Tibial nerve (tissue), 4 donors: Measurements from ENCODE around the gene AGBL1. TPM values are rescaled to one million over a fixed set of nuclear protein-coding genes. Genes with fewer than 3 reads are reported as not detected.

Experiments
- DNase-seq, 2 donors: peaks; one replicate each; pipeline ENCODE4 v3.0.0-alpha.2; 2019; ENCODE audit warnings: low spot score in 2 of 2
- H3K27ac ChIP-seq, 4 donors: fragments of 200-600 bp; sonication (generic) in 3 of 4; one replicate each; pipeline ENCODE4 v1.5.1; 2017 to 2019; ENCODE audit warnings: mild to moderate bottlenecking in 1 of 4
- H3K27me3 ChIP-seq, 2 donors: fragments of 200-600 bp; sonication (generic) in 1 of 2; one replicate each; pipeline versions ENCODE4 v1.5.1 to v1.6.0; 2017 to 2019
- H3K36me3 ChIP-seq, 3 donors: fragments of 200-600 bp; sonication (generic); one replicate each; pipeline ENCODE4 v1.5.1; 2018 to 2019
- H3K4me1 ChIP-seq, 4 donors: fragments of 200-600 bp; sonication (generic) in 3 of 4; one replicate each; pipeline ENCODE4 v1.5.1; 2017 to 2019
- H3K4me3 ChIP-seq, 4 donors: fragments of 200-600 bp; sonication (generic) in 3 of 4; one replicate each; pipeline ENCODE4 v1.5.1; 2017 to 2019; ENCODE audit warnings: mild to moderate bottlenecking in 1 of 4, moderate library complexity in 1 of 4
- H3K9me3 ChIP-seq, 4 donors: fragments of 200-600 bp; sonication (generic) in 3 of 4; one replicate each; pipeline ENCODE4 v1.5.1; 2017 to 2019
- EP300 ChIP-seq, 2 donors: sonication (generic); formaldehyde crosslinking; IDR thresholded peaks; one replicate each; pipeline ENCODE4 v1.6.1; 2017; ENCODE audit warnings: antibody characterized with exemption in 2 of 2, mild to moderate bottlenecking in 1 of 2
- POLR2A ChIP-seq, 2 donors: fragments of 450-650 bp; IDR thresholded peaks; one replicate each; pipeline ENCODE4 v1.6.1; 2017; ENCODE audit warnings: antibody characterized with exemption in 2 of 2, mild to moderate bottlenecking in 2 of 2, moderate library complexity in 2 of 2
- WGBS, 2 donors: methylation state at CpG; one replicate each; pipeline ENCODE4 v1.1.5; 2018; 5-methylcytosine and 5-hydroxymethylcytosine counted together
- total RNA-seq, 4 donors: library from RNA; depleted of rRNA; stranded (reverse); fragments of >200 nt; gene quantifications; one replicate each; pipeline ENCODE4 v1.1.0, GENCODE V29; 2016
- TF ChIP-seq, protein P1 (sequence below), 5 experiments: fragments of 200-600 bp in 3 of 5; fragments of 450-650 bp in 2 of 5; sonication (generic) in 3 of 5; IDR thresholded peaks; one replicate each; pipeline ENCODE4 v1.5.1; 2016 to 2019; ENCODE audit warnings: antibody characterized with exemption in 5 of 5, mild to moderate bottlenecking in 3 of 5, moderate library complexity in 2 of 5

AGBL1 gene
- total RNA-seq, 4 donors from 2014 or later: under 0.01 to 1.2 (median 0.21) TPM; not detected in 1

DNA sequence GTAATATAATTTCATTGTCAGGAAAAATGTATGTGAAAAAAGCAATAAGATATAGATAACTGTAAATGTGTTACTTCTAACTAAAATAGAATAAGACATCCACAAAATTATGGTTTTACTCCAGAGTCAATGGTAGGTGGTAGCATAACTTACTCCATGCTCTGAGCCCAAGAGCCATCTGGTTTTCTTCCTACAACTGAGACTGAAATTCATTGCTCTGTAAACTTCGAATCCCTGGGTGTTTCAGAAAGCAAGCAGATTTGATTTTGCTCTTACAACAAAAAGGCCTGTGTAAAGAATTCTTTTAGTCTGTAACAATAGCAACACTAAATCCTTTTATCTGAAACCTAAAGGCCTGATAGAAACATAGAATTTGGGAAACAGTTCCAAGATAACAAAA is 805.9 kb downstream of the AGBL1 start:
- Histone ChIP-seq H3K27ac (no peak overlapping the region), H3K27me3 (no peaks in the 10 kb centered on the region), H3K9me3 (no peaks in the 10 kb centered on the region), H3K4me3 (no peak overlapping the region), H3K4me1 (no peaks in the 10 kb centered on the region), H3K36me3 (no peaks in the 10 kb centered on the region)
- TF ChIP-seq, protein P1, sequence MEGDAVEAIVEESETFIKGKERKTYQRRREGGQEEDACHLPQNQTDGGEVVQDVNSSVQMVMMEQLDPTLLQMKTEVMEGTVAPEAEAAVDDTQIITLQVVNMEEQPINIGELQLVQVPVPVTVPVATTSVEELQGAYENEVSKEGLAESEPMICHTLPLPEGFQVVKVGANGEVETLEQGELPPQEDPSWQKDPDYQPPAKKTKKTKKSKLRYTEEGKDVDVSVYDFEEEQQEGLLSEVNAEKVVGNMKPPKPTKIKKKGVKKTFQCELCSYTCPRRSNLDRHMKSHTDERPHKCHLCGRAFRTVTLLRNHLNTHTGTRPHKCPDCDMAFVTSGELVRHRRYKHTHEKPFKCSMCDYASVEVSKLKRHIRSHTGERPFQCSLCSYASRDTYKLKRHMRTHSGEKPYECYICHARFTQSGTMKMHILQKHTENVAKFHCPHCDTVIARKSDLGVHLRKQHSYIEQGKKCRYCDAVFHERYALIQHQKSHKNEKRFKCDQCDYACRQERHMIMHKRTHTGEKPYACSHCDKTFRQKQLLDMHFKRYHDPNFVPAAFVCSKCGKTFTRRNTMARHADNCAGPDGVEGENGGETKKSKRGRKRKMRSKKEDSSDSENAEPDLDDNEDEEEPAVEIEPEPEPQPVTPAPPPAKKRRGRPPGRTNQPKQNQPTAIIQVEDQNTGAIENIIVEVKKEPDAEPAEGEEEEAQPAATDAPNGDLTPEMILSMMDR (IDR thresholded peaks at IDR 0.05): no peak
- TF ChIP-seq EP300 (IDR thresholded peaks at IDR 0.05) (no peak), POLR2A (IDR thresholded peaks at IDR 0.05) (no peak)
- WGBS, 2 donors: 21 to 34% methylated on average over 1 of the region's 1 CpG
- no peak for DNase-seq

DNA sequence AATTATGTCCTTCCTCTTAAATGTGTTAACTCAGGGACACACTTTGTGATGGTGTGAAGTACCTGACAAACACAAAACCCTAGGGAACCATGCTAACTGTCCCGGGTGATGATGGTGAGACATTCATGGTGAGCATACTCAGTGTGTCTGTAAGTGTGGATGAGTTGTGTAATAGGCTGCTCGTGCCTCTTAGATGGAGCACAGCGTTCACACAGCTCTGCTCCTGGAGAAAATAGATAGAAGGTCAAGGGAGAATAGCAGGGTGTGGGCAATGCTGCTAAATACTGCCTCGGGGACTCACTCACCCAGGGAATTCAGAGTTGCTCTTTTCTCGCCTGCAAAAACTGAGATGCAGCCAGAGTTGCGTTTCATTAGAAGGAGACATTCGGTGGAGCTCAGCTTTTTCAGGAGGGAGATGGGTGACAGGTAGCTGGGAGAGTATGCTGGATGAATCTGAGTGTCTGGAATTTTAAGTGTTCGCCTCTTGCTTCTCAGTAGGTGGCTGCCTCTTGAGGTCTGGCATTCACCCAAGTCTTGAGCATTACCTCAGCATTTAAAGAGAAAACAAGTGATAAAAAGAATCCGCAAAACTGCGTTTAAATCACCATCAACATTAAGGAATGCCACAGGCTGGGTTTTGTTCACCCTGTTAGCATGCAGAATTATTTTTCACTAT is 813.2 kb downstream of the AGBL1 start:
- no peak overlapping the region for H3K27ac ChIP-seq
- peaks cover 0 to 3% (median 0%) of the 10 kb centered on the region in 4 donors for H3K9me3 ChIP-seq
- no peaks in the 10 kb centered on the region for H3K27me3 ChIP-seq
- H3K4me3 ChIP-seq: no peak overlapping the region
- H3K36me3 ChIP-seq: no peaks in the 10 kb centered on the region
- no peak for DNase-seq
- H3K4me1 ChIP-seq: no peaks in the 10 kb centered on the region
- 46 to 55% methylated on average over 10 of the region's 10 CpGs for WGBS, 2 donors
- TF ChIP-seq POLR2A (IDR thresholded peaks at IDR 0.05) (no peak), EP300 (IDR thresholded peaks at IDR 0.05) (no peak)
- TF ChIP-seq, protein P1 (IDR thresholded peaks at IDR 0.05): no peak

DNA sequence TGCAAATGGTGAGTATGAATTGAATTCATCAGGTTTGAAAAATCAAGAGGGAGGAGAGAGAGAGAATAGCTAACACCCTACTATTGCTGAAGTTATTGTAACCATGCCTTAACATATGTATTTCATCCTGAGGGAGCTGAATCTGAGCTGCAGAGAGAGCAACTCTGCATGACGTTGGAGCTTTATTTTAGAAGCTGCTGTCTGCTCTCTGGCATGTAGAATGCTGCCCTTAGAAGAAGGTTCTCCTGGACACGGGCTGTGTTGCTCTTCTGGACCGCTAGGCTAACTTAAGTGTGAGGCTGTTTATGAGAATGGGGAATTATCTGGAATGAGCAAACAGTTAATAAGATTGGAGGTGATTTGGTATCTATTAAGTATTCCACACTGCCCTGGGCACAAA is 814.6 kb downstream of the AGBL1 start:
- no peak for DNase-seq
- TF ChIP-seq POLR2A (IDR thresholded peaks at IDR 0.05): no peak
- TF ChIP-seq, protein P1 (IDR thresholded peaks at IDR 0.05): no peak
- no peak for TF ChIP-seq EP300 (IDR thresholded peaks at IDR 0.05)
- no peaks in the 10 kb centered on the region for H3K27me3 ChIP-seq
- no peaks in the 10 kb centered on the region for H3K36me3 ChIP-seq
- H3K4me1 ChIP-seq: no peaks in the 10 kb centered on the region
- no peak overlapping the region for H3K4me3 ChIP-seq
- no peak overlapping the region for H3K27ac ChIP-seq
- H3K9me3 ChIP-seq: peaks cover 0 to 3% (median 0%) of the 10 kb centered on the region in 4 donors
- WGBS, 2 donors: 58 to 82% methylated on average over 3 of the region's 3 CpGs

DNA sequence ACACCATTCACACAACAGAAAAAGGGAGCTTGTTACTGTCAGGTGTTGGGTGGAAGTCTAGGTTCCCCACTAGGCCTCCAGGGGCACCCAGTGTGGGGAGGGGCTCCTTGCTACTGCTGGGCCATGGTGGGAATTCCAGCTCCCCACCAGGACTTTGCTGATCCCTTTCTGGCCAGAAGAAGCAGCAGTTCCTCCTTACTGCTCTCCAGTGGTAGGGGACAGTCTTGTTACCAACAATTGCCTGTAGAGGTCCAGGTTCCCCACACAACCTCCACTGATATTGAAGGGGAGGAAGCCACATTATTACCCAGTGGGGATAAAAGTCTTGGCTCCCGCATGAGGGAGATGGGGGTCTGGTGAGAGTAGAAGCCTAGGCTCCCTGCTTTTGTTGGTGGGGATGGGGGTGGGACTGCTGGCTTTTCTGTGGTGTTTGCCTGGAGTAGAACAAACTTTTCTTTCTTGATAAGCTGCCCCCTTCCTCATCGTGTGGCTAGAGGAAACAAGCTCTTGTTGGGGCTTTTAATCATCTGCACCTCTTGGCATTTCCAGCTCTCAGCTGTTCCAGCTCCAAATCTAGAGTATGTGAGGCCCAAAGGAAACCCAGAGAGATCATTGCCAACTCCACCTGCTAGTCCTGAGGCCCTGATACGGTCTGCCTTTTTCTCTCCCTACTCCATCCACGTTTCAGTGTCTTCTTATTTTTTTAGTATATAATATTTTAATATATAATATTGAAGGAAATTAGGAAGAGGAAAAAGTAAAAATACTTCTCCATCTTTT is 824.2 kb downstream of the AGBL1 start:
- no peak for TF ChIP-seq EP300 (IDR thresholded peaks at IDR 0.05)
- TF ChIP-seq POLR2A (IDR thresholded peaks at IDR 0.05): no peak
- TF ChIP-seq, protein P1 (IDR thresholded peaks at IDR 0.05): no peak
- 62 to 66% methylated on average over 4 of the region's 4 CpGs for WGBS, 2 donors
- H3K4me1 ChIP-seq: no peaks in the 10 kb centered on the region

DNA sequence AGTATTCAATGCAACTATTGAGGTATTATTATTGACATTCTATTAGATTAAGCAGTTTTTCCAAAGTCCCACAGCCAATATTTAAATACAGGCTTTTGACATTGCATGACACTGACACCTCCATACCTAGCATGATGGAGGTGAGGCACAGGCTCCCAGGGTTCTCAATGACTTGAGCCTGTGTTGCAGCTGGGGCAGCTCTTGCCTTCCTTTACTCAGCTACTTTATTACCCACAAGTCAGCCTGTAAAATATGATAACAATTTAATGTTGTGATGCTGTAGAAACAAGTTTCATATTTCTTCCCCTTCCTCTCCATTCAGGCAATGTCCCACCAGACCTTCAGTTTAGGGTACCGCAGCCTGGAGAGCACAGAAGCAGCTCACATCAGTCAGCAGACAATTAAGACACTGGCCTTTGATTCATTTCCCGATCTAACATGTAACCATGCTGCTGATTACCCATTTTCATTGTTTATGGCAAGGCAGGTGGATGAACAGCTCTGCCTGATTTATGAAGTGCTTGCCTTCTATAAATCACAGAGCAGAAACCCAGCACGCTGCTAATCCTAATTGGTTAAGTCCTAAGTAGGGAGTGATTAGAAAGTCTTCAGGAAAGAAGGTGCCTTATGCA is 826.1 kb downstream of the AGBL1 start:
- Histone ChIP-seq H3K27me3 (no peaks in the 10 kb centered on the region), H3K4me1 (no peaks in the 10 kb centered on the region), H3K36me3 (no peaks in the 10 kb centered on the region), H3K9me3 (no peaks in the 10 kb centered on the region), H3K27ac (no peak overlapping the region), H3K4me3 (no peak overlapping the region)
- TF ChIP-seq EP300 (IDR thresholded peaks at IDR 0.05) (no peak), POLR2A (IDR thresholded peaks at IDR 0.05) (no peak)
- TF ChIP-seq, protein P1 (IDR thresholded peaks at IDR 0.05): no peak
- WGBS, 2 donors: 69 to 70% methylated on average over 3 of the region's 3 CpGs
- DNase-seq: no peak

More for the DNA sequence above, 824.2 kb downstream of the AGBL1 start:
- no peak overlapping the region for H3K27ac ChIP-seq
- no peaks in the 10 kb centered on the region for H3K9me3 ChIP-seq
- no peaks in the 10 kb centered on the region for H3K36me3 ChIP-seq
- H3K4me3 ChIP-seq: no peak overlapping the region
- H3K27me3 ChIP-seq: no peaks in the 10 kb centered on the region
- no peak for DNase-seq
